OCI-LY7 (cell line): Measurements from ENCODE around the gene CNNM4. TPM values are rescaled to one million over a fixed set of nuclear protein-coding genes. Genes with fewer than 3 reads are reported as not detected.
A peak's percentile ranks its signal among the peaks of the same experiment; 100 is the strongest.

Experiments used
- BruUV-seq: library from RNA; stranded (reverse); fragments of 400-500 nt; replicated peaks from 2 replicates; lab custom pipeline; 2021; lab: Mats Ljungman, UMichigan
- CTCF ChIA-PET: fragments of 300-600 bp; sonication (Branson Sonifier 250); formaldehyde crosslinking; loops from one replicate; lab custom pipeline; 2022; ENCODE audit warnings: antibody characterized with exemption; ENCODE audit not compliant: unreplicated experiment; lab: Charles Lee
- POLR2A ChIA-PET: fragments of 300-600 bp; sonication (Branson Sonifier 250); formaldehyde crosslinking; loops from one replicate; lab custom pipeline; 2022; ENCODE audit warnings: antibody characterized with exemption; lab: Charles Lee
- DNase-seq: peaks from one replicate; pipeline ENCODE4 v3.0.0-alpha.2; 2015; ENCODE audit warnings: low spot score
- H2AFZ ChIP-seq: fragments of 200-600 bp; sonication (generic), shearing (Covaris generic); 2 replicates; pipeline ENCODE4 v1.6.1; 2014; ENCODE audit warnings: mild to moderate bottlenecking, antibody characterized with exemption, low read length, moderate library complexity
- H3K27ac ChIP-seq: fragments of 200-600 bp; sonication (generic); 2 replicates; pipeline ENCODE4 v1.5.1; 2014; ENCODE audit warnings: mixed run types, low read depth, mild to moderate bottlenecking, moderate library complexity, low read length, inconsistent platforms; ENCODE audit not compliant: poor library complexity, severe bottlenecking
- H3K36me3 ChIP-seq: fragments of 200-600 bp; sonication (generic); 2 replicates; pipeline ENCODE4 v1.6.1; 2014; ENCODE audit warnings: mild to moderate bottlenecking, antibody characterized with exemption, low read length, moderate library complexity, mixed read lengths; ENCODE audit not compliant: insufficient read depth
- H3K4me1 ChIP-seq: fragments of 200-600 bp; sonication (generic); 2 replicates; pipeline ENCODE4 v1.5.1; 2014; ENCODE audit warnings: mild to moderate bottlenecking, low read length; ENCODE audit not compliant: insufficient read depth, poor library complexity, severe bottlenecking
- H3K4me2 ChIP-seq: fragments of 200-600 bp; sonication (generic); 2 replicates; pipeline ENCODE4 v1.6.1; 2014; ENCODE audit warnings: mild to moderate bottlenecking, low read length
- H3K4me3 ChIP-seq: fragments of 200-600 bp; sonication (generic); 2 replicates; pipeline ENCODE4 v1.5.1; 2014; ENCODE audit warnings: mild to moderate bottlenecking, low read depth, low read length; ENCODE audit not compliant: poor library complexity, severe bottlenecking
- H3K79me2 ChIP-seq: fragments of 200-600 bp; sonication (generic); 2 replicates; pipeline ENCODE4 v1.6.1; 2016; ENCODE audit warnings: low read depth, mild to moderate bottlenecking, low read length, moderate library complexity, mixed read lengths; ENCODE audit not compliant: insufficient read depth
- H3K9me2 ChIP-seq: fragments of 200-600 bp; sonication (generic); 2 replicates; pipeline ENCODE4 v1.6.1; 2016; ENCODE audit warnings: mild to moderate bottlenecking, low read length, mixed read lengths; ENCODE audit not compliant: insufficient read depth
- H3K9me3 ChIP-seq: fragments of 200-600 bp; sonication (generic); 2 replicates; pipeline ENCODE4 v1.6.1; 2014; ENCODE audit warnings: mild to moderate bottlenecking, mixed run types, low read length, mixed read lengths
- H4K20me1 ChIP-seq: fragments of 200-600 bp; sonication (generic); 2 replicates; pipeline ENCODE4 v1.6.1; 2014; ENCODE audit warnings: mild to moderate bottlenecking, antibody characterized with exemption, low read length, moderate library complexity, mixed read lengths; ENCODE audit not compliant: insufficient read depth
- EZH2phosphoT487 ChIP-seq: fragments of 200-600 bp; sonication (generic); IDR thresholded peaks from 2 replicates; pipeline ENCODE4 v1.6.1; 2018; ENCODE audit warnings: low read depth, borderline replicate concordance, mild to moderate bottlenecking, mixed run types, antibody characterized with exemption, low read length, moderate library complexity, mixed read lengths
- intact Hi-C: fragments of 100-400 bp; cut with micrococcal nuclease; formaldehyde crosslinking; loops from one replicate; pipeline ENCODE4 v1.10.0; 2022; ENCODE audit not compliant: unreplicated experiment
- total RNA-seq, 2 experiments: library from RNA; depleted of rRNA in 1 of 2; stranded (reverse); fragments of >200 nt in 1 of 2; shearing (Covaris generic) in 1 of 2; gene quantifications; 2 replicates each; pipeline ENCODE4 v1.2.3, GENCODE V29; 2014 to 2022
- TF ChIP-seq, protein P1 (sequence below): fragments of 200-600 bp; sonication (generic); conservative IDR thresholded peaks from 2 replicates; pipeline ENCODE4 v1.5.1; 2014; ENCODE audit warnings: mild to moderate bottlenecking, antibody characterized with exemption, low read length, moderate library complexity, mixed read lengths

CNNM4 gene
- total RNA-seq, 2 experiments from 2014 or later: 5.1 to 6.4 TPM

DNA sequence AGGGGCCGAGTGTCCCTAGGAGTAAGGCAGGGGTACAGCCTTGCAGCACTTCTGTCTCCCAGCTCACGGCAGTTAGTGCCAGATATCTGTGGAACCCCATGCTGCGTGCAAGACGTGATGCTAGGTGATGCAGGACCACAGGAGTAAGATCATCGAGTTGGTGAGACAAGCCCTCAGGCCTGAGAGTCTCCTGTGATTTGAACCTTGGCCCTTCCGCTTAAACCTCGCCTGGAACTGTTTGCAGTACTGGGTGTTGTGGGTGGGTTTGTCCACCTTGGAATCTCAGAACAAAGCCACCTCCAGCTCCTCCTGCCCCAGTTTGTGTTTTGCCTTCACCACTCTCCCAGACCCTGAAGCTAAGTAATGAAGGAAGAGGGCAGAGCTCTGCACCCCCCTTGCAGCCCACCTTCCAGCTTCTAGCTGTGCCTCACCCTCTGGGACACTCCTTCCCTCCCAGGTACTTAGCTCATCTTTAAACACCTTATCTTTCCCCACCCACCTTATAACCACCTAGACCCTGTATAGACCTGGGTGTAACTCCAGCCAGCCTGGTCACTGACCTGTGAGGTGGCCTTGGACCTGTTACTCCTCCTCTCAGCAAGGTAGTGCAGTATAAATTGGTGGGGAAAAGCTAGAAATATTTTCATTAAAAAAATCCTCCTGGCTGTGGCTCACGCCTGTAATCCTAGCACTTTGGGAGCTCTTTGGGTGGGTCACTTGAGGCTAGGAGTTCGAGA lies 6.6 kb downstream of the CNNM4 start:
- H3K36me3 ChIP-seq: no peaks in the 10 kb centered on the region

DNA sequence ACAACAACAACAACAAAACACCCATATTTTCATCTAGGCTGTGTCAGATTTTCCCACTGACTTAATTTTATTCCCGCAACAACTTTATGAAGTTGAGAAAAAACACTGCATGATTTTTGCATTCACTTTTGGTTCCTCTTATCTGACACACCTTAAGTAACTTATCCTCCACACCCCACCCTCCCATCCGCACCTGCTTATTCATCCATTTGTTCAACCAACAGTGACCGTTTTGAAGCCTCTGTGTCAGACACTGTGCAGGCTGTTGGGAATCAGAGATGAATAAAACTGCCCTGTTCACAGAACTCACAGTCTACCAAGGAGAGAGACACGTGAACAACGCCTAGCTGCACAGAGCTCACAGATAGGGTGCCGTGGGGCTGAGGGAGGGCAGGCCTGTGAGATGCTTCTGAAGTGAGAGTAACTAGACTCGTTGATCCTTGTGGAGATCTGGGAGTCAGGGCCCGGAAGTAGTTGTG lies 7.4 kb downstream of the CNNM4 start:
- CTCF ChIA-PET: interaction anchor here (1.5 kb wide), 1 partner anchor 89 kb away, joined by 5 read pairs; the partner anchor contains the start of gene ANKRD39
- POLR2A ChIA-PET: interaction anchor here (0.6 to 2.4 kb wide), 6 partner anchors 11 to 25 kb away, joined by 3 to 6 read pairs (median 3); no protein-coding TSS in a partner anchor
- peaks cover 73% of the 10 kb centered on the region for H3K4me1 ChIP-seq
- peak overlapping the region; percentile 41 for H3K4me3 ChIP-seq
- no peaks in the 10 kb centered on the region for H3K9me3 ChIP-seq
- intact Hi-C loops: no loop called here
- peak overlapping the region; percentile 59 for H3K4me2 ChIP-seq
- H3K36me3 ChIP-seq: no peaks in the 10 kb centered on the region
- BruUV-seq: no TSS peak
- peaks cover 20% of the 10 kb centered on the region; the same call in 1 of the 2 replicates for H3K79me2 ChIP-seq
- no peak for TF ChIP-seq EZH2phosphoT487
- TF ChIP-seq, protein P1, sequence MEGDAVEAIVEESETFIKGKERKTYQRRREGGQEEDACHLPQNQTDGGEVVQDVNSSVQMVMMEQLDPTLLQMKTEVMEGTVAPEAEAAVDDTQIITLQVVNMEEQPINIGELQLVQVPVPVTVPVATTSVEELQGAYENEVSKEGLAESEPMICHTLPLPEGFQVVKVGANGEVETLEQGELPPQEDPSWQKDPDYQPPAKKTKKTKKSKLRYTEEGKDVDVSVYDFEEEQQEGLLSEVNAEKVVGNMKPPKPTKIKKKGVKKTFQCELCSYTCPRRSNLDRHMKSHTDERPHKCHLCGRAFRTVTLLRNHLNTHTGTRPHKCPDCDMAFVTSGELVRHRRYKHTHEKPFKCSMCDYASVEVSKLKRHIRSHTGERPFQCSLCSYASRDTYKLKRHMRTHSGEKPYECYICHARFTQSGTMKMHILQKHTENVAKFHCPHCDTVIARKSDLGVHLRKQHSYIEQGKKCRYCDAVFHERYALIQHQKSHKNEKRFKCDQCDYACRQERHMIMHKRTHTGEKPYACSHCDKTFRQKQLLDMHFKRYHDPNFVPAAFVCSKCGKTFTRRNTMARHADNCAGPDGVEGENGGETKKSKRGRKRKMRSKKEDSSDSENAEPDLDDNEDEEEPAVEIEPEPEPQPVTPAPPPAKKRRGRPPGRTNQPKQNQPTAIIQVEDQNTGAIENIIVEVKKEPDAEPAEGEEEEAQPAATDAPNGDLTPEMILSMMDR: no peak
- H3K27ac ChIP-seq: peak overlapping the region; percentile 68
- H2AFZ ChIP-seq: peak overlapping the region; percentile 4; the same call in 1 of the 2 replicates
- H4K20me1 ChIP-seq: peaks cover 4% of the 10 kb centered on the region; the same call in 1 of the 2 replicates
- no peaks in the 10 kb centered on the region for H3K9me2 ChIP-seq
- DNase-seq: peak; percentile 80

More for the DNA sequence above, 6.6 kb downstream of the CNNM4 start:
- Histone ChIP-seq H3K27ac (peak overlapping the region; percentile 68), H3K9me3 (no peaks in the 10 kb centered on the region), H3K4me3 (peak overlapping the region; percentile 41), H4K20me1 (peaks cover 6% of the 10 kb centered on the region; the same call in 1 of the 2 replicates), H3K79me2 (peaks cover 25% of the 10 kb centered on the region; the same call in 1 of the 2 replicates), H3K4me1 (peaks cover 65% of the 10 kb centered on the region), H3K9me2 (no peaks in the 10 kb centered on the region), H2AFZ (no peak overlapping the region; the same call in 1 of the 2 replicates), H3K4me2 (peak overlapping the region; percentile 59)
- CTCF ChIA-PET: interaction anchor here (1.5 kb wide), 1 partner anchor 90 kb away, joined by 5 read pairs; the partner anchor contains the start of gene ANKRD39
- BruUV-seq: no TSS peak
- no peak for DNase-seq
- no peak for TF ChIP-seq EZH2phosphoT487
- TF ChIP-seq, protein P1: no peak
- intact Hi-C loops: no loop called here
- POLR2A ChIA-PET: interaction anchor here (0.6 to 2.4 kb wide), 6 partner anchors 14 to 526 kb away, joined by 3 to 6 read pairs (median 3); partner anchors contain the start of gene CNNM3
